Neural cell (in vitro differentiated cells): Measurements from ENCODE around the gene PRDM8.

Experiments
- EP300 ChIP-seq: fragments of 450-650 bp; conservative IDR thresholded peaks from 2 replicates; pipeline ENCODE4 v1.6.1; 2014; ENCODE audit warnings: antibody characterized with exemption, mild to moderate bottlenecking, moderate library complexity; ENCODE audit not compliant: poor library complexity, severe bottlenecking
- EZH2 ChIP-seq: fragments of 200-600, 300-800 bp; shearing (Covaris generic), sonication (generic); IDR thresholded peaks from 2 replicates; pipeline ENCODE4 v1.6.1; 2014; ENCODE audit warnings: antibody characterized with exemption, low read length, borderline replicate concordance, mild to moderate bottlenecking; ENCODE audit not compliant: insufficient read depth, poor library complexity, severe bottlenecking
- POLR2AphosphoS5 ChIP-seq: IDR thresholded peaks from 2 replicates; pipeline ENCODE4 v1.6.1; 2012
- TAF1 ChIP-seq: IDR thresholded peaks from 2 replicates; pipeline ENCODE4 v1.6.1; 2012; ENCODE audit warnings: low read depth
- TF ChIP-seq, protein P1 (sequence below): fragments of 450-650 bp; IDR thresholded peaks from 2 replicates; pipeline ENCODE4 v1.5.1; 2014; ENCODE audit warnings: antibody characterized with exemption, mild to moderate bottlenecking, moderate library complexity; ENCODE audit not compliant: poor library complexity, severe bottlenecking
- TF ChIP-seq, protein P2 (sequence below): IDR thresholded peaks from 2 replicates; pipeline ENCODE4 v1.6.1; 2012; ENCODE audit warnings: borderline replicate concordance

DNA sequence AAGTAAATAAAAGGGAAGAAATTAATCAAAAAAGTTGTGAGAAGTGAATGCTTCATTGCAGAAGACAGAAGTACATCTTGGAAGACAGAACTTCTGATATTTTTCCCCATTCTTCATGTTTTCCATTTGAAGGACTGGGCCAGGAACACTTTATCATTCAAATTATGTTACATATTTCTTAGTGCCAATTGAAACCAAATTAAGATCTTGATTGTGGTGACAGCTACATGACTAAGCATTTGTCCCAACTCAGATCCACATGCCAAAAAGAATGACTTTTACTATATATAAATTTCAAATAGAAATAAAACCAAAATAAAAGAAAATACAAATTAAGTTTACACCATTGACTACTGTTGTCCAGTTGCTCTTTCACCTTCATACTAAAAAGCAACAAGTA lies 55.1 kb downstream of the PRDM8 start:
- TF ChIP-seq, protein P1, sequence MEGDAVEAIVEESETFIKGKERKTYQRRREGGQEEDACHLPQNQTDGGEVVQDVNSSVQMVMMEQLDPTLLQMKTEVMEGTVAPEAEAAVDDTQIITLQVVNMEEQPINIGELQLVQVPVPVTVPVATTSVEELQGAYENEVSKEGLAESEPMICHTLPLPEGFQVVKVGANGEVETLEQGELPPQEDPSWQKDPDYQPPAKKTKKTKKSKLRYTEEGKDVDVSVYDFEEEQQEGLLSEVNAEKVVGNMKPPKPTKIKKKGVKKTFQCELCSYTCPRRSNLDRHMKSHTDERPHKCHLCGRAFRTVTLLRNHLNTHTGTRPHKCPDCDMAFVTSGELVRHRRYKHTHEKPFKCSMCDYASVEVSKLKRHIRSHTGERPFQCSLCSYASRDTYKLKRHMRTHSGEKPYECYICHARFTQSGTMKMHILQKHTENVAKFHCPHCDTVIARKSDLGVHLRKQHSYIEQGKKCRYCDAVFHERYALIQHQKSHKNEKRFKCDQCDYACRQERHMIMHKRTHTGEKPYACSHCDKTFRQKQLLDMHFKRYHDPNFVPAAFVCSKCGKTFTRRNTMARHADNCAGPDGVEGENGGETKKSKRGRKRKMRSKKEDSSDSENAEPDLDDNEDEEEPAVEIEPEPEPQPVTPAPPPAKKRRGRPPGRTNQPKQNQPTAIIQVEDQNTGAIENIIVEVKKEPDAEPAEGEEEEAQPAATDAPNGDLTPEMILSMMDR: no peak
- TF ChIP-seq EZH2 (no peak), POLR2AphosphoS5 (no peak), TAF1 (no peak), EP300 (no peak)
- TF ChIP-seq, protein P2, sequence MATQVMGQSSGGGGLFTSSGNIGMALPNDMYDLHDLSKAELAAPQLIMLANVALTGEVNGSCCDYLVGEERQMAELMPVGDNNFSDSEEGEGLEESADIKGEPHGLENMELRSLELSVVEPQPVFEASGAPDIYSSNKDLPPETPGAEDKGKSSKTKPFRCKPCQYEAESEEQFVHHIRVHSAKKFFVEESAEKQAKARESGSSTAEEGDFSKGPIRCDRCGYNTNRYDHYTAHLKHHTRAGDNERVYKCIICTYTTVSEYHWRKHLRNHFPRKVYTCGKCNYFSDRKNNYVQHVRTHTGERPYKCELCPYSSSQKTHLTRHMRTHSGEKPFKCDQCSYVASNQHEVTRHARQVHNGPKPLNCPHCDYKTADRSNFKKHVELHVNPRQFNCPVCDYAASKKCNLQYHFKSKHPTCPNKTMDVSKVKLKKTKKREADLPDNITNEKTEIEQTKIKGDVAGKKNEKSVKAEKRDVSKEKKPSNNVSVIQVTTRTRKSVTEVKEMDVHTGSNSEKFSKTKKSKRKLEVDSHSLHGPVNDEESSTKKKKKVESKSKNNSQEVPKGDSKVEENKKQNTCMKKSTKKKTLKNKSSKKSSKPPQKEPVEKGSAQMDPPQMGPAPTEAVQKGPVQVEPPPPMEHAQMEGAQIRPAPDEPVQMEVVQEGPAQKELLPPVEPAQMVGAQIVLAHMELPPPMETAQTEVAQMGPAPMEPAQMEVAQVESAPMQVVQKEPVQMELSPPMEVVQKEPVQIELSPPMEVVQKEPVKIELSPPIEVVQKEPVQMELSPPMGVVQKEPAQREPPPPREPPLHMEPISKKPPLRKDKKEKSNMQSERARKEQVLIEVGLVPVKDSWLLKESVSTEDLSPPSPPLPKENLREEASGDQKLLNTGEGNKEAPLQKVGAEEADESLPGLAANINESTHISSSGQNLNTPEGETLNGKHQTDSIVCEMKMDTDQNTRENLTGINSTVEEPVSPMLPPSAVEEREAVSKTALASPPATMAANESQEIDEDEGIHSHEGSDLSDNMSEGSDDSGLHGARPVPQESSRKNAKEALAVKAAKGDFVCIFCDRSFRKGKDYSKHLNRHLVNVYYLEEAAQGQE: no peak
